K562 (cell line): Measurements from ENCODE around the gene COQ4. TPM values are rescaled to one million over a fixed set of nuclear protein-coding genes. Genes with fewer than 3 reads are reported as not detected.

ENCODE experiments used
- EHMT2 ChIP-seq: fragments of 450-650 bp; IDR thresholded peaks from 2 replicates; pipeline ENCODE4 v1.6.1; 2018; ENCODE audit warnings: antibody characterized with exemption
- MAX ChIP-seq: sonication (generic); formaldehyde crosslinking; IDR thresholded peaks from 2 replicates; pipeline ENCODE4 v1.9.0; 2022; ENCODE audit warnings: mild to moderate bottlenecking, missing genetic modification reagents
- OTX1 ChIP-seq: fragments of 450-650 bp; formaldehyde crosslinking; IDR thresholded peaks from 2 replicates; pipeline ENCODE4 v1.4.0; 2022; ENCODE audit warnings: mild to moderate bottlenecking
- POLR2AphosphoS2 ChIP-seq: IDR thresholded peaks from 2 replicates; pipeline ENCODE4 v1.6.1; 2012; ENCODE audit warnings: low read length, improper control_type of control experiment
- SRSF7 ChIP-seq: fragments of 200-400 bp; formaldehyde crosslinking; optimal IDR thresholded peaks from 2 replicates; pipeline ENCODE3; 2017; ENCODE audit warnings: mild to moderate bottlenecking, low read depth, low read length
- ZBTB43 ChIP-seq: sonication (generic); formaldehyde crosslinking; IDR thresholded peaks from 2 replicates; pipeline ENCODE4 v1.8.0; 2023; ENCODE audit warnings: mild to moderate bottlenecking, missing genetic modification reagents
- ZNF561 ChIP-seq: fragments of 450-650 bp; formaldehyde crosslinking; conservative IDR thresholded peaks from 2 replicates; pipeline ENCODE4 v1.4.0; 2020; ENCODE audit warnings: mild to moderate bottlenecking, moderate library complexity
- ZNF766 ChIP-seq: fragments of 200-800 bp; sonication (Bioruptor generic); conservative IDR thresholded peaks from 2 replicates; pipeline ENCODE4 v1.6.1; 2016; ENCODE audit warnings: missing genetic modification characterization, missing compliant biosample characterization
- polyA plus RNA-seq, 8 experiments: library from polyadenylated mRNA; depleted of rRNA in 4 of 8; stranded (reverse) in 5 of 8; unstranded in 3 of 8; fragments of >200 nt; fragmentation: Nextera tagmentation in 2 of 8; fragmentation: Illumina TruSeq in 1 of 8; extraction: Ambion mirVana in 2 of 8; extraction: Trizol in 1 of 8; gene quantifications; 2 replicates each; pipeline versions ENCODE4 v1.2.1 to v1.2.3, GENCODE V29; 2011 to 2014; ENCODE audit warnings: inconsistent platforms in 1 of 8, missing spikeins in 1 of 8
- total RNA-seq, 7 experiments: library from RNA; depleted of rRNA in 6 of 7; stranded (reverse); fragments of >200 nt in 6 of 7; fragmentation: Illumina TruSeq in 2 of 7; extraction: Trizol in 2 of 7; gene quantifications; 2 replicates each; pipeline versions ENCODE4 v1.2.1 to v1.2.3, GENCODE V29; 2011 to 2021; ENCODE audit warnings: low replicate concordance in 1 of 7
- TF ChIP-seq, protein P1 (sequence below): sonication (generic); formaldehyde crosslinking; IDR thresholded peaks from 2 replicates; pipeline ENCODE4 v1.8.0; 2023; ENCODE audit warnings: mild to moderate bottlenecking, missing genetic modification reagents
- TF ChIP-seq, protein P2 (sequence below): sonication (generic); formaldehyde crosslinking; IDR thresholded peaks from 2 replicates; pipeline ENCODE4 v1.8.1; 2022; ENCODE audit warnings: missing genetic modification reagents
- TF ChIP-seq, protein P3 (sequence below): fragments of 450-650 bp; IDR thresholded peaks from 2 replicates; pipeline ENCODE4 v1.6.1; 2017; ENCODE audit warnings: mild to moderate bottlenecking, moderate library complexity

Gene COQ4
- total and polyA plus RNA-seq, 9 of the 15 experiments (the other 6 are each of a cell fraction or from before 2014, with no cell fraction given): 9.1 to 135 (median 67.2) TPM

GRCh38 chr9:128275198-128276007 lies 47.2 kb upstream of the COQ4 start, which contains the start of gene GOLGA2 (continued):
- TF ChIP-seq, protein P1, sequence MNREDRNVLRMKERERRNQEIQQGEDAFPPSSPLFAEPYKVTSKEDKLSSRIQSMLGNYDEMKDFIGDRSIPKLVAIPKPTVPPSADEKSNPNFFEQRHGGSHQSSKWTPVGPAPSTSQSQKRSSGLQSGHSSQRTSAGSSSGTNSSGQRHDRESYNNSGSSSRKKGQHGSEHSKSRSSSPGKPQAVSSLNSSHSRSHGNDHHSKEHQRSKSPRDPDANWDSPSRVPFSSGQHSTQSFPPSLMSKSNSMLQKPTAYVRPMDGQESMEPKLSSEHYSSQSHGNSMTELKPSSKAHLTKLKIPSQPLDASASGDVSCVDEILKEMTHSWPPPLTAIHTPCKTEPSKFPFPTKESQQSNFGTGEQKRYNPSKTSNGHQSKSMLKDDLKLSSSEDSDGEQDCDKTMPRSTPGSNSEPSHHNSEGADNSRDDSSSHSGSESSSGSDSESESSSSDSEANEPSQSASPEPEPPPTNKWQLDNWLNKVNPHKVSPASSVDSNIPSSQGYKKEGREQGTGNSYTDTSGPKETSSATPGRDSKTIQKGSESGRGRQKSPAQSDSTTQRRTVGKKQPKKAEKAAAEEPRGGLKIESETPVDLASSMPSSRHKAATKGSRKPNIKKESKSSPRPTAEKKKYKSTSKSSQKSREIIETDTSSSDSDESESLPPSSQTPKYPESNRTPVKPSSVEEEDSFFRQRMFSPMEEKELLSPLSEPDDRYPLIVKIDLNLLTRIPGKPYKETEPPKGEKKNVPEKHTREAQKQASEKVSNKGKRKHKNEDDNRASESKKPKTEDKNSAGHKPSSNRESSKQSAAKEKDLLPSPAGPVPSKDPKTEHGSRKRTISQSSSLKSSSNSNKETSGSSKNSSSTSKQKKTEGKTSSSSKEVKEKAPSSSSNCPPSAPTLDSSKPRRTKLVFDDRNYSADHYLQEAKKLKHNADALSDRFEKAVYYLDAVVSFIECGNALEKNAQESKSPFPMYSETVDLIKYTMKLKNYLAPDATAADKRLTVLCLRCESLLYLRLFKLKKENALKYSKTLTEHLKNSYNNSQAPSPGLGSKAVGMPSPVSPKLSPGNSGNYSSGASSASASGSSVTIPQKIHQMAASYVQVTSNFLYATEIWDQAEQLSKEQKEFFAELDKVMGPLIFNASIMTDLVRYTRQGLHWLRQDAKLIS: no peak
- TF ChIP-seq, protein P2, sequence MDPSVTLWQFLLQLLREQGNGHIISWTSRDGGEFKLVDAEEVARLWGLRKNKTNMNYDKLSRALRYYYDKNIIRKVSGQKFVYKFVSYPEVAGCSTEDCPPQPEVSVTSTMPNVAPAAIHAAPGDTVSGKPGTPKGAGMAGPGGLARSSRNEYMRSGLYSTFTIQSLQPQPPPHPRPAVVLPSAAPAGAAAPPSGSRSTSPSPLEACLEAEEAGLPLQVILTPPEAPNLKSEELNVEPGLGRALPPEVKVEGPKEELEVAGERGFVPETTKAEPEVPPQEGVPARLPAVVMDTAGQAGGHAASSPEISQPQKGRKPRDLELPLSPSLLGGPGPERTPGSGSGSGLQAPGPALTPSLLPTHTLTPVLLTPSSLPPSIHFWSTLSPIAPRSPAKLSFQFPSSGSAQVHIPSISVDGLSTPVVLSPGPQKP (CRISPR knock-in tag): no peak
- TF ChIP-seq EHMT2 (no peak), ZNF766 (CRISPR knock-in tag) (no peak), POLR2AphosphoS2 (peak; percentile 20; the same call in 1 of the 2 replicates), ZNF561 (CRISPR knock-in tag) (no peak), MAX (CRISPR knock-in tag) (no peak), ZBTB43 (CRISPR knock-in tag) (no peak), OTX1 (peak; percentile 60), SRSF7 (no peak)
- TF ChIP-seq, protein P3, sequence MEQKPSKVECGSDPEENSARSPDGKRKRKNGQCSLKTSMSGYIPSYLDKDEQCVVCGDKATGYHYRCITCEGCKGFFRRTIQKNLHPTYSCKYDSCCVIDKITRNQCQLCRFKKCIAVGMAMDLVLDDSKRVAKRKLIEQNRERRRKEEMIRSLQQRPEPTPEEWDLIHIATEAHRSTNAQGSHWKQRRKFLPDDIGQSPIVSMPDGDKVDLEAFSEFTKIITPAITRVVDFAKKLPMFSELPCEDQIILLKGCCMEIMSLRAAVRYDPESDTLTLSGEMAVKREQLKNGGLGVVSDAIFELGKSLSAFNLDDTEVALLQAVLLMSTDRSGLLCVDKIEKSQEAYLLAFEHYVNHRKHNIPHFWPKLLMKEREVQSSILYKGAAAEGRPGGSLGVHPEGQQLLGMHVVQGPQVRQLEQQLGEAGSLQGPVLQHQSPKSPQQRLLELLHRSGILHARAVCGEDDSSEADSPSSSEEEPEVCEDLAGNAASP: no peak
